ENCODE measurements around the gene CAMK2N1. TPM values are rescaled to one million over a fixed set of nuclear protein-coding genes. Genes with fewer than 3 reads are reported as not detected.
A peak's percentile ranks its signal among the peaks of the same experiment; 100 is the strongest.

Gene CAMK2N1
- polyA plus RNA-seq, 1 donor, result 4.2 TPM

GRCh38 chr1:20479840-20480239 is 6.2 kb downstream of the CAMK2N1 start:
- DNase-seq (ENCODE audit: low read depth), result no peak

- no peak for DNase-seq (ENCODE audit: low read depth)
Measured at GRCh38 chr1:20478057-20478635, 7.9 kb downstream of the CAMK2N1 start.

- peak; percentile 29 for DNase-seq (ENCODE audit: low read depth)
Measured at GRCh38 chr1:20477348-20478056, 8.5 kb downstream of the CAMK2N1 start.

GRCh38 chr1:20476265-20477038 is 9.6 kb downstream of the CAMK2N1 start:
- no peak for DNase-seq (ENCODE audit: low read depth)

GRCh38 chr1:20474996-20475395 is 11.0 kb downstream of the CAMK2N1 start:
- no peak for DNase-seq (ENCODE audit: low read depth)

- DNase-seq (ENCODE audit: low read depth), result no peak
Measured at GRCh38 chr1:20474333-20474975, 11.6 kb downstream of the CAMK2N1 start.

GRCh38 chr1:20473894-20474293 is 12.1 kb downstream of the CAMK2N1 start:
- DNase-seq (ENCODE audit: low read depth), result no peak

GRCh38 chr1:20472860-20473711 is 12.9 kb downstream of the CAMK2N1 start:
- DNase-seq (ENCODE audit: low read depth), result no peak

GRCh38 chr1:20472121-20472520 is 13.9 kb downstream of the CAMK2N1 start:
- no peak for DNase-seq (ENCODE audit: low read depth)

GRCh38 chr1:20470194-20470593 is 15.8 kb downstream of the CAMK2N1 start:
- no peak for DNase-seq (ENCODE audit: low read depth)

GRCh38 chr1:20469406-20470076 is 16.5 kb downstream of the CAMK2N1 start:
- no peak for DNase-seq (ENCODE audit: low read depth)

- DNase-seq (ENCODE audit: low read depth), result no peak
Measured at GRCh38 chr1:20466273-20466672, 19.7 kb downstream of the CAMK2N1 start.

GRCh38 chr1:20465187-20465586 is 20.8 kb downstream of the CAMK2N1 start:
- no peak for DNase-seq (ENCODE audit: low read depth)

- no peak for DNase-seq (ENCODE audit: low read depth)
Measured at GRCh38 chr1:20463502-20463901, 22.5 kb downstream of the CAMK2N1 start.

GRCh38 chr1:20462397-20462796 is 23.6 kb downstream of the CAMK2N1 start:
- DNase-seq (ENCODE audit: low read depth), result no peak

GRCh38 chr1:20458717-20459116 is 27.3 kb downstream of the CAMK2N1 start:
- DNase-seq (ENCODE audit: low read depth), result no peak

GRCh38 chr1:20454004-20454403 is 32.0 kb downstream of the CAMK2N1 start:
- no peak for DNase-seq (ENCODE audit: low read depth)

- no peak for DNase-seq (ENCODE audit: low read depth)
Measured at GRCh38 chr1:20449735-20450311, 36.2 kb downstream of the CAMK2N1 start.

- no peak for DNase-seq (ENCODE audit: low read depth)
Measured at GRCh38 chr1:20448671-20449071, 37.3 kb downstream of the CAMK2N1 start.

- no peak for DNase-seq (ENCODE audit: low read depth)
Measured at GRCh38 chr1:20447794-20448193, 38.2 kb downstream of the CAMK2N1 start.

Data from forelimb muscle (tissue), 1 donor.